Mammary epithelial cell (primary cell): ENCODE measurements around the gene DKK3.

Experiments used
- CTCF ChIP-seq, 2 donors: IDR thresholded peaks in 1 of 2; conservative IDR thresholded peaks in 1 of 2; 2 replicates each; pipeline ENCODE4 v1.5.1; 2011 to 2012; ENCODE audit warnings: inconsistent platforms in 2 of 2, low read length in 2 of 2, mild to moderate bottlenecking in 2 of 2, control low read depth in 1 of 2, low read depth in 1 of 2; ENCODE audit not compliant: insufficient read depth in 1 of 2; ENCODE audit errors: extremely low read depth in 1 of 2
- EZH2 ChIP-seq: IDR thresholded peaks from 2 replicates; pipeline ENCODE4 v1.6.1; 2012; ENCODE audit warnings: low read length, inconsistent platforms, borderline replicate concordance

GRCh38 chr11:12017865-12018453 is 9.5 kb upstream of the DKK3 start:
- TF ChIP-seq CTCF (conservative IDR thresholded peaks at IDR 0.05 in 1 of 2, IDR thresholded peaks at IDR 0.05 in 1 of 2; ENCODE audit: extremely low read depth in 1 of 2, insufficient read depth in 1 of 2, low read depth in 1 of 2, low read length in 2 of 2) (no peak), EZH2 (no peak)
